ENCODE data around the gene MEF2D. TPM values are rescaled to one million over a fixed set of nuclear protein-coding genes. Genes with fewer than 3 reads are reported as not detected.
A peak's percentile ranks its signal among the peaks of the same experiment; 100 is the strongest.

MEF2D gene
- total and polyA plus RNA-seq, 7 experiments from 2014 or later, result 4.5 to 190 (median 61.6) TPM

GRCh38 chr1:156487862-156488261 is 12.7 kb downstream of the MEF2D start:
- peaks cover 60 to 79% of the 10 kb centered on the region in 2 donors for H3K4me1 ChIP-seq (ENCODE audit: control insufficient read depth in 2 of 2, insufficient read depth in 2 of 2, low read length in 2 of 2)
- peak overlapping the region; percentile 3 for H3K4me3 ChIP-seq (ENCODE audit: low read length)
- intact Hi-C loops (cut with micrococcal nuclease), result loop anchor here (5.0 kb wide), 2 partner anchors 34 to 49 kb away; no protein-coding TSS in a partner anchor
- POLR2A ChIA-PET, result interaction anchor here (16.2 kb wide), 1 partner anchor 12 kb away, joined by 256 read pairs; the partner anchor contains the start of gene MEF2D
- H3K36me3 ChIP-seq (ENCODE audit: control insufficient read depth in 2 of 3, insufficient read depth in 3 of 3, low read length in 3 of 3), result peaks cover 0 to 25% (median 5%) of the 10 kb centered on the region in 3 experiments
- DNase-seq (no peak), ATAC-seq (peak; percentile 47)
- Mint-ChIP-seq H3K27ac (peak overlapping the region; percentile 71 to 99 (median 94)), H3K9me3 (peaks cover 0 to 1% (median 0%) of the 10 kb centered on the region in 11 donors), H3K4me3 (peak overlapping the region in 9 of 10 donors; percentile 39 to 88 (median 77)), H3K4me1 (peaks cover 80 to 97% (median 88%) of the 10 kb centered on the region in 7 donors), H3K36me3 (peaks cover 0 to 12% (median 4%) of the 10 kb centered on the region in 5 donors), H3K27me3 (no peaks in the 10 kb centered on the region)
- H3K27me3 ChIP-seq (ENCODE audit: control insufficient read depth in 2 of 2, insufficient read depth in 2 of 2, low read length in 2 of 2), result no peaks in the 10 kb centered on the region
- H3K27ac ChIP-seq (ENCODE audit: low read depth, low read length), result peak overlapping the region; percentile 59
- CTCF ChIA-PET, result interaction anchor here (3.4 to 4.8 kb wide), 2 partner anchors 7 to 13 kb away, joined by 8 to 22 read pairs; partner anchors contain the start of gene MEF2D
- H3K9me3 ChIP-seq (ENCODE audit: control insufficient read depth in 2 of 3, low read length in 3 of 3), result no peaks in the 10 kb centered on the region

GRCh38 chr1:156486421-156487344 is 13.9 kb downstream of the MEF2D start:
- POLR2A ChIA-PET, result interaction anchor here (1.0 to 16.2 kb wide), 3 partner anchors 13 to 121 kb away, joined by 3 to 256 read pairs (median 4); partner anchors contain the start of genes GPATCH4 and MEF2D
- Mint-ChIP-seq H3K36me3 (peaks cover 3 to 13% (median 8%) of the 10 kb centered on the region in 5 donors), H3K4me1 (peaks cover 78 to 97% (median 88%) of the 10 kb centered on the region in 7 donors), H3K27ac (peak overlapping the region in 8 of 9 donors; percentile 80 to 99 (median 94)), H3K9me3 (peaks cover 0 to 3% (median 0%) of the 10 kb centered on the region in 11 donors), H3K27me3 (no peaks in the 10 kb centered on the region), H3K4me3 (peak overlapping the region in 4 of 10 donors; percentile 32 to 88 (median 68))
- CTCF ChIA-PET, result no interaction called here
- no peak overlapping the region for H3K4me3 ChIP-seq (ENCODE audit: low read length)
- peaks cover 49 to 73% of the 10 kb centered on the region in 2 donors for H3K4me1 ChIP-seq (ENCODE audit: control insufficient read depth in 2 of 2, insufficient read depth in 2 of 2, low read length in 2 of 2)
- no peaks in the 10 kb centered on the region for H3K9me3 ChIP-seq (ENCODE audit: control insufficient read depth in 2 of 3, low read length in 3 of 3)
- peaks cover 5 to 37% (median 5%) of the 10 kb centered on the region in 3 experiments for H3K36me3 ChIP-seq (ENCODE audit: control insufficient read depth in 2 of 3, insufficient read depth in 3 of 3, low read length in 3 of 3)
- H3K27me3 ChIP-seq (ENCODE audit: control insufficient read depth in 2 of 2, insufficient read depth in 2 of 2, low read length in 2 of 2), result no peaks in the 10 kb centered on the region
- H3K27ac ChIP-seq (ENCODE audit: low read depth, low read length), result peak overlapping the region; percentile 59
- intact Hi-C loops (cut with micrococcal nuclease), result loop anchor here (5.0 kb wide), 2 partner anchors 36 to 51 kb away; no protein-coding TSS in a partner anchor
- DNase-seq (no peak), ATAC-seq (no peak)

GRCh38 chr1:156485984-156486383 is 14.6 kb downstream of the MEF2D start:
- H3K4me3 Mint-ChIP-seq, result no peak overlapping the region
- peak overlapping the region in 8 of 9 donors; percentile 59 to 99 (median 94) for H3K27ac Mint-ChIP-seq
- no peak for ATAC-seq

GRCh38 chr1:156484480-156485058 is 16.0 kb downstream of the MEF2D start:
- H3K27me3 ChIP-seq (ENCODE audit: control insufficient read depth in 2 of 2, insufficient read depth in 2 of 2, low read length in 2 of 2), result no peaks in the 10 kb centered on the region
- POLR2A ChIA-PET, result interaction anchor here (1.1 to 16.2 kb wide), 2 partner anchors 15 to 24 kb away, joined by 5 to 256 read pairs; partner anchors contain the start of gene MEF2D
- H3K27ac ChIP-seq (ENCODE audit: low read depth, low read length), result peak overlapping the region; percentile 44
- CTCF ChIA-PET, result interaction anchor here (0.9 to 2.3 kb wide), 3 partner anchors 16 to 107 kb away, joined by 3 to 7 read pairs (median 4); partner anchors contain the start of genes MEF2D and NAXE
- H3K4me3 ChIP-seq (ENCODE audit: low read length), result no peak overlapping the region
- Mint-ChIP-seq H3K36me3 (peaks cover 10 to 27% (median 18%) of the 10 kb centered on the region in 5 donors), H3K27me3 (no peaks in the 10 kb centered on the region), H3K27ac (peak overlapping the region in 7 of 9 donors; percentile 49 to 99 (median 62)), H3K9me3 (peaks cover 0 to 3% (median 0%) of the 10 kb centered on the region in 11 donors), H3K4me3 (no peak overlapping the region), H3K4me1 (peaks cover 76 to 92% (median 85%) of the 10 kb centered on the region in 7 donors)
- intact Hi-C loops (cut with micrococcal nuclease), result loop anchor here (5.0 kb wide), 3 partner anchors 38 to 53 kb away; no protein-coding TSS in a partner anchor
- H3K36me3 ChIP-seq (ENCODE audit: control insufficient read depth in 2 of 3, insufficient read depth in 3 of 3, low read length in 3 of 3), result peaks cover 8 to 58% (median 12%) of the 10 kb centered on the region in 3 experiments
- DNase-seq (no peak), ATAC-seq (no peak)
- peaks cover 40 to 64% of the 10 kb centered on the region in 2 donors for H3K4me1 ChIP-seq (ENCODE audit: control insufficient read depth in 2 of 2, insufficient read depth in 2 of 2, low read length in 2 of 2)
- no peaks in the 10 kb centered on the region for H3K9me3 ChIP-seq (ENCODE audit: control insufficient read depth in 2 of 3, low read length in 3 of 3)

More at GRCh38 chr1:156485984-156486383, 14.6 kb downstream of the MEF2D start:
- no peak overlapping the region for H3K4me3 ChIP-seq (ENCODE audit: low read length)
- H3K27me3 ChIP-seq (ENCODE audit: control insufficient read depth in 2 of 2, insufficient read depth in 2 of 2, low read length in 2 of 2), result no peaks in the 10 kb centered on the region
- DNase-seq, result no peak
- H3K36me3 Mint-ChIP-seq, result peaks cover 3 to 17% (median 10%) of the 10 kb centered on the region in 5 donors
- peaks cover 5 to 44% (median 8%) of the 10 kb centered on the region in 3 experiments for H3K36me3 ChIP-seq (ENCODE audit: control insufficient read depth in 2 of 3, insufficient read depth in 3 of 3, low read length in 3 of 3)
- POLR2A ChIA-PET, result interaction anchor here (0.6 to 16.2 kb wide), 4 partner anchors 14 to 186 kb away, joined by 3 to 256 read pairs (median 4); partner anchors contain the start of genes GPATCH4 and MEF2D
- CTCF ChIA-PET, result interaction anchor here (0.6 to 2.3 kb wide), 2 partner anchors 15 to 672 kb away, joined by 3 to 7 read pairs; partner anchors contain the start of gene MEF2D
- H3K4me1 ChIP-seq (ENCODE audit: control insufficient read depth in 2 of 2, insufficient read depth in 2 of 2, low read length in 2 of 2), result peaks cover 46 to 73% of the 10 kb centered on the region in 2 donors
- intact Hi-C loops (cut with micrococcal nuclease), result loop anchor here (5.0 kb wide), 2 partner anchors 36 to 51 kb away; no protein-coding TSS in a partner anchor
- no peaks in the 10 kb centered on the region for H3K9me3 ChIP-seq (ENCODE audit: control insufficient read depth in 2 of 3, low read length in 3 of 3)
- H3K27ac ChIP-seq (ENCODE audit: low read depth, low read length), result peak overlapping the region; percentile 59
- peaks cover 78 to 97% (median 88%) of the 10 kb centered on the region in 7 donors for H3K4me1 Mint-ChIP-seq
- H3K9me3 Mint-ChIP-seq, result peaks cover 0 to 3% (median 0%) of the 10 kb centered on the region in 11 donors
- H3K27me3 Mint-ChIP-seq, result no peaks in the 10 kb centered on the region

GRCh38 chr1:156483397-156483796 is 17.2 kb downstream of the MEF2D start:
- Mint-ChIP-seq H3K4me3 (no peak overlapping the region), H3K27me3 (no peaks in the 10 kb centered on the region), H3K9me3 (peaks cover 0 to 1% (median 0%) of the 10 kb centered on the region in 11 donors), H3K4me1 (peaks cover 65 to 83% (median 76%) of the 10 kb centered on the region in 7 donors), H3K27ac (peak overlapping the region in 7 of 9 donors; percentile 5 to 73 (median 49)), H3K36me3 (peaks cover 10 to 31% (median 21%) of the 10 kb centered on the region in 5 donors)
- Histone ChIP-seq H3K4me1 (ENCODE audit: control insufficient read depth in 2 of 2, insufficient read depth in 2 of 2, low read length in 2 of 2) (peaks cover 28 to 53% of the 10 kb centered on the region in 2 donors), H3K36me3 (ENCODE audit: control insufficient read depth in 2 of 3, insufficient read depth in 3 of 3, low read length in 3 of 3) (peaks cover 13 to 68% (median 14%) of the 10 kb centered on the region in 3 experiments), H3K4me3 (ENCODE audit: low read length) (no peak overlapping the region), H3K9me3 (ENCODE audit: control insufficient read depth in 2 of 3, low read length in 3 of 3) (no peaks in the 10 kb centered on the region), H3K27me3 (ENCODE audit: control insufficient read depth in 2 of 2, insufficient read depth in 2 of 2, low read length in 2 of 2) (no peaks in the 10 kb centered on the region), H3K27ac (ENCODE audit: low read depth, low read length) (peak overlapping the region; percentile 22)
- ChIA-PET CTCF (interaction anchor here (0.6 to 3.4 kb wide), 4 partner anchors 8 to 99 kb away, joined by 3 to 39 read pairs (median 6); partner anchors contain the start of gene MEF2D), POLR2A (interaction anchor here (16.2 kb wide), 1 partner anchor 17 kb away, joined by 256 read pairs; the partner anchor contains the start of gene MEF2D)
- ATAC-seq (no peak), DNase-seq (no peak)
- intact Hi-C loops (cut with micrococcal nuclease), result loop anchor here in 1 of 2 donors (5.0 kb wide), 1 partner anchor 44 kb away; no protein-coding TSS in a partner anchor
